RPMI8226 (cell line): Measurements from ENCODE around the gene AADACL3.

ENCODE experiments used
- DNase-seq: peaks from one replicate; pipeline ENCODE4 v3.0.0-alpha.2; 2015

The AADACL3 gene

DNA sequence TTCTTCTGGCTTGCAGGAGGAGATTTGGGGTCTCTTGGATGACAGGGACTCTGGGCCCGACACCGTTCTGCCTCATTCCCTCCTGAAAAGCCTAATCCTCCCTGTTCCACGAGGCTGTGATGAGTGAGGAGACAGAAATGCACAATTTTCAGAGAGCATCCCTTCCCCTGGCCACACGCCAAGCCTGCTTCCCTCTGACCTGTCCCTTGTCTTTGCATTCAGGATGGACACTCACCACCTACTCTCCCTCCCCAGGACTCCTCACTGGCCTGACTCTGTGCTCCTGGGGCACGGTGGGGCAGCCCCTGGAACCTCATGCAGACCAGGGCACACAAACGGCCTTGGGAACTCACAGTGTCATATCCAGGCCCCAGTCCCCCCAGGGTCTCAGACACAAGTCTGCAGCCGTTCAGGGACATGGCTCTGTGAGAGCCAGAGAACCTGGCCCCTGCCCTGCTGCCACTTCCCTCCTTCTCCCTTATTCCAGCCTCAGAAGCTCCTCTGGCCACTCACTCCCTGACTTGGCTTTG lies 54.1 kb downstream of the AADACL3 start:
- no peak for DNase-seq

DNA sequence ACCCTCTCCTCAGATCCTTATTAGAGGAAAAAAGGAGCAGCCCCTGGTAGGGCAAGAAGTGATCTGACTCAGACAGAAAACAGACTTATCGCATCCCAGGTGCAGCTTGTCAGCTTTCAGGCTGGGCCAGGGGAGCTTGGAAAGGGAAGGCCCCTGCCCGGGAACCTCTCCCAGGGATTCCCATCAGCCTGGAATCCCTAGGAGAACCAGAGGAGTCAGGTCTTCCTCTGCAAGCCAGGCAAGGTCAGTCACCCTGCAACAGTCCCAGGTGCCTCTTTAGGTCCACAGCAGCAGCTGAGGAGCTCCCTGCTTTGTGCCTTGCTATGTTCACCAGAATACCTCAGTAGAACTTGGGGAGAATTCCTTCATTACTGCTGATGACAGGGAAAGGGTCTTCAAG lies 54.7 kb downstream of the AADACL3 start:
- DNase-seq, result no peak

- no peak for DNase-seq
These were observed 55.3 kb downstream of the AADACL3 start for GRCh38 chr1:12771186-12771585.

- DNase-seq, result no peak
These were observed 56.6 kb downstream of the AADACL3 start for GRCh38 chr1:12772520-12772919.

DNA sequence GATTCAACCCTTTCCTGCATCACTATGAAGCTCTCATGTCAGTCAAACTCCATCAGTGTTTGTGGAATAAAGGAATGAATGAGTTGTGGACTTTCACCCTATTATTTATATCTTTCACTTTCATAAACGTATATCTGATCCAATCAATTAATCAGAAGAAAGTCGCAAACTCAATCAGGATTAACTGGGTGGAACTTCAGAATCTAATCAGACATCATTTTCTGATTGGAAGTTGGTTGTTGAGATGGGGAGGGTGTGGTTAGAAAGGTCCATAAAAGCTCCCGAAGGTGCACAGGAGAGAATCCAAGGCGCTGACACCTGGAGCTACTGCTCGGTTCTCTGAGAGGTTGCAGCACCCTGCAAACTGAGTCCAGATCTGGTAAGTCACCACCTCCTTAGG lies 57.5 kb downstream of the AADACL3 start, which contains the start of gene PRAMEF12:
TSS of gene PRAMEF12 (plus strand) at position 301 of the 400 bp plus-strand sequence. CDS start 1,130 bp downstream, outside the sequence.
- no peak for DNase-seq

GRCh38 chr1:12774801-12775345 lies 59.0 kb downstream of the AADACL3 start:
- no peak for DNase-seq

DNA sequence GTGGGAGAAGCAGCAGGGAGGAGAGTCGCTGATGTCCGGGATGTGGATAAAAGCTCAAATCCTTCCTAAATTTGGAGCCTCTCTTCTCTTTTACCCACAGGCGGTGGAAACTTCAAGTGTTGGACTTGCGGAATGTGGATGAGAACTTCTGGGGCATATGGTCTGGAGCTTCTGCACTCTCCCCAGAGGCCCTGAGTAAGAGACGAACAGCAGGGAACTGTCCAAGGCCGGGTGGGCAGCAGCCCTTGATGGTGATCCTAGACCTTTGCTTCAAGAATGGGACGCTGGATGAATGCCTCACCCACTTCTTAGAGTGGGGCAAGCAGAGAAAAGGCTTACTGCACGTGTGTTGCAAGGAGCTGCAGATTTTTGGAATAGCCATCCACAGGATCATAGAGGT lies 59.5 kb downstream of the AADACL3 start:
- DNase-seq, result no peak

GRCh38 chr1:12776801-12777557 lies 61.1 kb downstream of the AADACL3 start:
- DNase-seq, result no peak
